GM21528 (cell line): ENCODE results near the gene RNF212.

ENCODE experiments used
- ATAC-seq: cut with Tn5 transposase; IDR thresholded peaks from one replicate; pipeline ENCODE4 v1.9.1; 2021; ENCODE audit warnings: mild to moderate bottlenecking, moderate library complexity; ENCODE audit not compliant: unreplicated experiment, low FRiP score

The RNF212 gene

GRCh38 chr4:1091561-1091995, 21.8 kb downstream of the RNF212 start:
- no peak for ATAC-seq

- no peak for ATAC-seq
Observed at GRCh38 chr4:1090465-1091440, 22.6 kb downstream of the RNF212 start.

GRCh38 chr4:1090036-1090435, 23.3 kb downstream of the RNF212 start:
- ATAC-seq = no peak

- ATAC-seq = no peak
Observed at GRCh38 chr4:1087371-1087770, 26.0 kb downstream of the RNF212 start.

- no peak for ATAC-seq
Observed at GRCh38 chr4:1086011-1086410, 27.4 kb downstream of the RNF212 start.

- no peak for ATAC-seq
Observed at GRCh38 chr4:1085404-1085799, 28.0 kb downstream of the RNF212 start.

- no peak for ATAC-seq
Observed at GRCh38 chr4:1084796-1085403, 28.5 kb downstream of the RNF212 start.

- no peak for ATAC-seq
Observed at GRCh38 chr4:1084394-1084793, 29.0 kb downstream of the RNF212 start.

GRCh38 chr4:1082215-1083182, 30.9 kb downstream of the RNF212 start:
- ATAC-seq = no peak

GRCh38 chr4:1081689-1082040, 31.7 kb downstream of the RNF212 start:
- no peak for ATAC-seq

GRCh38 chr4:1080961-1081688, 32.2 kb downstream of the RNF212 start:
- no peak for ATAC-seq

GRCh38 chr4:1080432-1080831, 32.9 kb downstream of the RNF212 start:
- ATAC-seq = no peak

GRCh38 chr4:1079711-1080265, 33.6 kb downstream of the RNF212 start:
- ATAC-seq = no peak

- ATAC-seq = no peak
Observed at GRCh38 chr4:1078490-1078889, 34.9 kb downstream of the RNF212 start.

- ATAC-seq = no peak
Observed at GRCh38 chr4:1077711-1078477, 35.5 kb downstream of the RNF212 start.

- no peak for ATAC-seq
Observed at GRCh38 chr4:1075809-1076699, 37.3 kb downstream of the RNF212 start.

GRCh38 chr4:1075225-1075624, 38.1 kb downstream of the RNF212 start:
- no peak for ATAC-seq

GRCh38 chr4:1074077-1074476, 39.3 kb downstream of the RNF212 start:
- ATAC-seq = no peak
